ENCODE results near the gene CCDC190.

Gene CCDC190

DNA sequence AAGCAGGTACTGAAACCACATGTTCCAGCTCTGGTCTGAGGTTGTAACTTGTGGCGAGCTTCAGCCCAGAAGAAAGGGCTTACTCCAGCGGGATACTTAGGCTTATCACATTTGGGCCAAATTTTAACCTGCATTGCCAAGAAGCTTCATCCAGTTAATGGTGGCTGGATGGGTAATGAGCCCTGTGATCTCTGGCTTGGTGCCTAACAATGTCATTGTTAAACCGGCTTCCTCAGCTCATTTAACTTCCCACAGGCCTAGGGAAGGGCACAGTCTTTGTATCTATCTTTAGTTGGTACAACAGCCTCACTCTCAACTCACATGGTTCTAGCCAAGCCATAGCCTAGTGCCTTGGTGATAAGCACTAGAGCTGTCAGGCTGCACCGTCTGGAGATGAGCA lies 43.6 kb upstream of the CCDC190 start:
- Histone ChIP-seq H3K4me3 (ENCODE audit: low read length, poor library complexity, severe bottlenecking) (no peak overlapping the region), H3K9me3 (ENCODE audit: insufficient read depth, low read depth, low read length) (no peaks in the 10 kb centered on the region), H4K20me1 (ENCODE audit: insufficient read depth, low read length, poor library complexity, severe bottlenecking) (no peaks in the 10 kb centered on the region), H3K4me2 (ENCODE audit: low read depth, low read length, poor library complexity, severe bottlenecking) (no peak overlapping the region), H3K9ac (ENCODE audit: low read depth, low read length, poor library complexity, severe bottlenecking) (no peak overlapping the region), H3K36me3 (ENCODE audit: insufficient read depth, low read length) (no peaks in the 10 kb centered on the region), H3K9me2 (replicated peaks; ENCODE audit: low read depth, low read length) (no peaks in the 10 kb centered on the region), H3K27me3 (ENCODE audit: insufficient read depth, low read length, poor library complexity, severe bottlenecking) (no peaks in the 10 kb centered on the region), H3K79me2 (ENCODE audit: insufficient read depth, low read length) (no peaks in the 10 kb centered on the region), H3F3A (ENCODE audit: low read depth) (no peaks in the 10 kb centered on the region), H3K4me1 (ENCODE audit: insufficient read depth, low read length, poor library complexity, severe bottlenecking) (no peaks in the 10 kb centered on the region), H2AFZ (ENCODE audit: low read length) (no peak overlapping the region)
- TF ChIP-seq, protein P1, sequence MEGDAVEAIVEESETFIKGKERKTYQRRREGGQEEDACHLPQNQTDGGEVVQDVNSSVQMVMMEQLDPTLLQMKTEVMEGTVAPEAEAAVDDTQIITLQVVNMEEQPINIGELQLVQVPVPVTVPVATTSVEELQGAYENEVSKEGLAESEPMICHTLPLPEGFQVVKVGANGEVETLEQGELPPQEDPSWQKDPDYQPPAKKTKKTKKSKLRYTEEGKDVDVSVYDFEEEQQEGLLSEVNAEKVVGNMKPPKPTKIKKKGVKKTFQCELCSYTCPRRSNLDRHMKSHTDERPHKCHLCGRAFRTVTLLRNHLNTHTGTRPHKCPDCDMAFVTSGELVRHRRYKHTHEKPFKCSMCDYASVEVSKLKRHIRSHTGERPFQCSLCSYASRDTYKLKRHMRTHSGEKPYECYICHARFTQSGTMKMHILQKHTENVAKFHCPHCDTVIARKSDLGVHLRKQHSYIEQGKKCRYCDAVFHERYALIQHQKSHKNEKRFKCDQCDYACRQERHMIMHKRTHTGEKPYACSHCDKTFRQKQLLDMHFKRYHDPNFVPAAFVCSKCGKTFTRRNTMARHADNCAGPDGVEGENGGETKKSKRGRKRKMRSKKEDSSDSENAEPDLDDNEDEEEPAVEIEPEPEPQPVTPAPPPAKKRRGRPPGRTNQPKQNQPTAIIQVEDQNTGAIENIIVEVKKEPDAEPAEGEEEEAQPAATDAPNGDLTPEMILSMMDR (conservative IDR thresholded peaks at IDR 0.05; ENCODE audit: low read length) = no peak
- no peak for TF ChIP-seq EZH2phosphoT487 (IDR thresholded peaks at IDR 0.05; ENCODE audit: borderline replicate concordance)

GRCh38 chr1:162904023-162904422 lies 43.0 kb upstream of the CCDC190 start:
- Histone ChIP-seq H3K4me3 (ENCODE audit: low read length, poor library complexity, severe bottlenecking) (no peak overlapping the region), H3K4me1 (ENCODE audit: insufficient read depth, low read length, poor library complexity, severe bottlenecking) (no peaks in the 10 kb centered on the region), H3K9ac (ENCODE audit: low read depth, low read length, poor library complexity, severe bottlenecking) (no peak overlapping the region), H3K27me3 (ENCODE audit: insufficient read depth, low read length, poor library complexity, severe bottlenecking) (no peaks in the 10 kb centered on the region), H3K79me2 (ENCODE audit: insufficient read depth, low read length) (no peaks in the 10 kb centered on the region), H3K9me2 (replicated peaks; ENCODE audit: low read depth, low read length) (no peaks in the 10 kb centered on the region), H3K9me3 (ENCODE audit: insufficient read depth, low read depth, low read length) (no peaks in the 10 kb centered on the region), H3K36me3 (ENCODE audit: insufficient read depth, low read length) (no peaks in the 10 kb centered on the region), H2AFZ (ENCODE audit: low read length) (no peak overlapping the region), H3K4me2 (ENCODE audit: low read depth, low read length, poor library complexity, severe bottlenecking) (no peak overlapping the region), H3F3A (ENCODE audit: low read depth) (no peaks in the 10 kb centered on the region), H4K20me1 (ENCODE audit: insufficient read depth, low read length, poor library complexity, severe bottlenecking) (no peaks in the 10 kb centered on the region)
- no peak for TF ChIP-seq EZH2phosphoT487 (IDR thresholded peaks at IDR 0.05; ENCODE audit: borderline replicate concordance)
- TF ChIP-seq, protein P1 (conservative IDR thresholded peaks at IDR 0.05; ENCODE audit: low read length) = no peak

DNA sequence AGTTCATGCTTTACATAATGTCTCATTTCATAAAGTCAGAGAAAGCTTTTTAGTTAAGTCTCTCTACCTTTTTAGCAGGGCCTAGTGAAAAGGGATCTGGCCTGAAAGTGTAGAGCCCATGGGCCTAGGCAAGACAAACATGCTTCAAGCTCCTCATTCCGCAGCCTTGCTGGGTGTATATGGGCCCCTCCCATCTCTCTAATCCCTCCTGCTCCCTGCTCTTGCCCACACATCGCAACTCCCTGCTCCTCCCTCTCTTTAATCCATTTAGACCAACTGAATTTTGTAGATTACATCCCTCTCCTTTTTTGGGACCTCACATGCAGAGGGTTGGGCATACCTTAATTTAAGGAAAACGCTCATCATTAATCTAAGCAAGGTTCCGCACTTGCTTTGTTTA lies 42.3 kb upstream of the CCDC190 start:
- TF ChIP-seq, protein P1 (conservative IDR thresholded peaks at IDR 0.05; ENCODE audit: low read length) = no peak
- TF ChIP-seq EZH2phosphoT487 (IDR thresholded peaks at IDR 0.05; ENCODE audit: borderline replicate concordance) = no peak

More for the DNA sequence above, 42.3 kb upstream of the CCDC190 start:
- no peaks in the 10 kb centered on the region for H3K9me3 ChIP-seq (ENCODE audit: insufficient read depth, low read depth, low read length)
- no peak overlapping the region for H2AFZ ChIP-seq (ENCODE audit: low read length)
- H3K4me2 ChIP-seq (ENCODE audit: low read depth, low read length, poor library complexity, severe bottlenecking) = no peak overlapping the region
- H3F3A ChIP-seq (ENCODE audit: low read depth) = no peaks in the 10 kb centered on the region
- H4K20me1 ChIP-seq (ENCODE audit: insufficient read depth, low read length, poor library complexity, severe bottlenecking) = no peaks in the 10 kb centered on the region
- no peaks in the 10 kb centered on the region for H3K27me3 ChIP-seq (ENCODE audit: insufficient read depth, low read length, poor library complexity, severe bottlenecking)
- no peaks in the 10 kb centered on the region for H3K79me2 ChIP-seq (ENCODE audit: insufficient read depth, low read length)
- H3K4me1 ChIP-seq (ENCODE audit: insufficient read depth, low read length, poor library complexity, severe bottlenecking) = no peaks in the 10 kb centered on the region
- H3K36me3 ChIP-seq (ENCODE audit: insufficient read depth, low read length) = no peaks in the 10 kb centered on the region
- H3K9ac ChIP-seq (ENCODE audit: low read depth, low read length, poor library complexity, severe bottlenecking) = no peak overlapping the region
- no peak overlapping the region for H3K4me3 ChIP-seq (ENCODE audit: low read length, poor library complexity, severe bottlenecking)
- no peaks in the 10 kb centered on the region for H3K9me2 ChIP-seq (replicated peaks; ENCODE audit: low read depth, low read length)
